NCI-H446 treated with DMSO at 0.1 percent for 48 hours (cell line): ENCODE measurements around the gene GRM4.
"Not testable (repeated sequence)": the region's sequence is repeated elsewhere in the genome, so short reads cannot be mapped to it uniquely, and the experiment has no call there.

Experiments used
- DNase-seq: peaks from one replicate; lab custom pipeline; 2025; lab: John Stamatoyannopoulos, UW

Gene GRM4

DNA sequence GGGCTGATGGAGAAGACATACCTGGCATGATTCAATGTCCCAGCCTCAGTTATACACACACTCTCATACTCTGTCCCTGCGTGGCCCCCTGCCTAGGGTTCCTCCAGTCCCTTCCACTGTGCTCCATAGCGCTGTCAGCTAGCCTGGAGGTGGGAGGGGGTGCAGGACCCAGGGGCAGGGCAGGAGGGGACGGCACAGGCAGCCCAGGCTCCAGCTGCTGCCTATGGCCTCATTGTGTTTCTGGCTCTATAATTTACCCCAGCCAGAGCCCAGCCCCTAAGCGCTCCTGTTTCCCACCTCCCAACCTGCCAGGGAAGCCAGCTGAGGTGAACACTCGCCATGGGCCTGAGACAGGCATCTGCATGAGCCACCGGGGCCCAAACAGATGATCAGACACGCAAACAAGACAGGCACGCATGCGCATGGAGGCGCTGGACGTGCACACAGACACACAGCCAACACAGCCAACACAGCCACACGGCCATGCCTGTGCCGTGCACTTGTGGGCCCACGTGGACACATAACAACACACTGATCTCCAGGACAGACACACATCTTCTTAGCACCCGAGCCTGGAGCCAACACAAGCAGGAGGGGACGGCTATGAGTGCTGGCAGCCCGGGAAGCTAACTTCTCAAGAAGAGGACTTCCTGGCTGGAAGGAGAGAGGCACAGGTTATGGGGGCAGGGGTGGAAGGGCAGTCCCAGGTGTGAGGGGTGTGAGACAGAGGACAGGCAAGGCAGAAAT is 124.9 kb downstream of the GRM4 start:
- DNase-seq: no peak

GRCh38 chr6:34020278-34020677 is 125.6 kb downstream of the GRM4 start:
- DNase-seq: no peak

DNA sequence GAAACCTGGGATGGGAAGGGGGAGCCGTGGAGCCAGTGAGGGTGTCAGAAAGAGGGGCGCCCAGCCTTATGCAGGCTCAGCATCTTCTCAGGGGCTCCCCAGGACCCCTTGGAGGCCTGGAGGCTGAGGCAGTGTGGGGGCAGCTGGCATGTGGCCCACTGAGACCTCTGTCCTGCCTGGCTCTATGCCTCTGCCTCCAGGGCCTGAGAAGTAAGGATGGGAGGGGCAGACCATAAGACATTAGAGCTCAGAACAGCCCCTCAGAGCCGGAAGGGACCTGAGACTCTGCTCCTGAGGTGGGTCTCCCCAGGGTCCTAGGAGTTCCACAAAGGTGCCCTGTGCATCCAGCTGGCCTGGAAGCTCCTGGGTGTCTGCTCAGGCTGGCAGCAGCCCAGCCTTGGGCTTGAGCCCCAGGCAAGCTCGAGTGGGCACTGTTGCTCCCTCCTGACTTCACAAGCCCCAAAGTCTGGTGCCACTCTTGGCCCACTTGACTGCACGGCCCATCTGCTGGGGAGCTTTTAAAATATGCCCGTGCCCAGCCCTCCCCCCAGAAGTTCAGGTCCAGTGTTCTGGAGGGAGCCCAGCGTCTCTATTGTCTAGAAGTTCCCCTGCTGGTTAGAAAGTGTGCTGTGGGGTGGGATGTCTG is 126.8 kb downstream of the GRM4 start:
- DNase-seq: no peak

GRCh38 chr6:34018026-34018425 is 127.9 kb downstream of the GRM4 start:
- no peak for DNase-seq

GRCh38 chr6:34017106-34017805 is 128.6 kb downstream of the GRM4 start:
- DNase-seq: no peak

GRCh38 chr6:34016573-34016972 is 129.3 kb downstream of the GRM4 start:
- not testable (repeated sequence) for DNase-seq

DNA sequence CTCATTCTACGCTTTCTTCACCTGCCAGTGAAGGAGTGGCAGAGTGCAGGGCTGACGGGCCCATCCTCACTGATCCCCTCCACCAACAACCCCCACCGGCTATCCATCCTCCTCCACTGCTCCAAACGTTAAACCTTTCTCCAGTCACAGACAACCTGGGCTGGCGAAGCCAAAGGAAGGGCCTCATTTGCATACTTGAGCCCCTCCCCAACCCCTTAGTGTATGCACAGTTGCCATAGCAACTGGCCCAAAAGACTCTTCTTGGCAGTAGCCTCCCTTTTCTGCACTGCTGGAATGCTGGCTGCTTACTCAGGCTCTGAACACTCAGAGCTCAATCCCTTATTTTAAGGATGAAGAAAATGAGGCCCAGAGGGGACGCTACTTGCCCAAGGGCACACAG is 130.3 kb downstream of the GRM4 start:
- DNase-seq: no peak

DNA sequence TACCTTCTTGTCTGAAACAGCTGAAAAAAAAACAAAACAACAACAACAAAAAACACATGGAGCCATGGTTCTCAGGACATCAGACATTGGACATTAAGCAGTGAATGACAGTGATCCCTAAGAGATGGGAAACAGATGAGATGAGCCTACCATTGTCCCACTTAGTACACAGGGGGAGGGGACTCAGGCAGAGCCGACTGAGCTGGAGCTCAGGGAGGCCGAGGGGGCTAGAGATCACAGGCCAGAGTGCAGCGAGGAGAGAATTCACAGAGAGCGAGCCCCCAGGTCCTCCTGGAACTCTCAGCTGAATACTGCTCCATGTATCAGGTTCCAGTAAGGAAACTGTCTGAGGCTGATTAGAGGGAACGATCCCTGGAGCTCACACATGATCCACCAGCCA is 134.6 kb downstream of the GRM4 start:
- no peak for DNase-seq

- no peak for DNase-seq
These were observed 139.9 kb downstream of the GRM4 start for GRCh38 chr6:34005901-34006531.

GRCh38 chr6:34004706-34005105 is 141.2 kb downstream of the GRM4 start:
- DNase-seq: no peak

DNA sequence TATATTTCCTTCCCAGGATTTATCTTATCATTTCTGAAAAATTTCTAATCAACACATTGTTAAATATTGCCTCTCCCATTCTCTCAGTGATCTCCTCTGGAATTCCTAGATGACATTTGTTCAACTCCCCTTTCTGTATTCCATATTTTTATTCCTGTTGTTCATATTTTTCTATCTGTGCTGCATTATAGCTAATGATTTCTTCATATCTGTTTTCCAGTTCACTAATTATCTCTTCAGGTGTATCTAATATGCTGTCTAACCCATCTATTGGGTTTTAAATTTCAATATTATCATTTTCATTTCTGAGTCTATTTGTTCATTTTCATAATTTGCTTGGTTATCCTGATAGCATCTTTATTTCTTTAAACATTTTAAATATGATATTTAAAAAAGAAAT is 141.9 kb downstream of the GRM4 start:
- DNase-seq: no peak

DNA sequence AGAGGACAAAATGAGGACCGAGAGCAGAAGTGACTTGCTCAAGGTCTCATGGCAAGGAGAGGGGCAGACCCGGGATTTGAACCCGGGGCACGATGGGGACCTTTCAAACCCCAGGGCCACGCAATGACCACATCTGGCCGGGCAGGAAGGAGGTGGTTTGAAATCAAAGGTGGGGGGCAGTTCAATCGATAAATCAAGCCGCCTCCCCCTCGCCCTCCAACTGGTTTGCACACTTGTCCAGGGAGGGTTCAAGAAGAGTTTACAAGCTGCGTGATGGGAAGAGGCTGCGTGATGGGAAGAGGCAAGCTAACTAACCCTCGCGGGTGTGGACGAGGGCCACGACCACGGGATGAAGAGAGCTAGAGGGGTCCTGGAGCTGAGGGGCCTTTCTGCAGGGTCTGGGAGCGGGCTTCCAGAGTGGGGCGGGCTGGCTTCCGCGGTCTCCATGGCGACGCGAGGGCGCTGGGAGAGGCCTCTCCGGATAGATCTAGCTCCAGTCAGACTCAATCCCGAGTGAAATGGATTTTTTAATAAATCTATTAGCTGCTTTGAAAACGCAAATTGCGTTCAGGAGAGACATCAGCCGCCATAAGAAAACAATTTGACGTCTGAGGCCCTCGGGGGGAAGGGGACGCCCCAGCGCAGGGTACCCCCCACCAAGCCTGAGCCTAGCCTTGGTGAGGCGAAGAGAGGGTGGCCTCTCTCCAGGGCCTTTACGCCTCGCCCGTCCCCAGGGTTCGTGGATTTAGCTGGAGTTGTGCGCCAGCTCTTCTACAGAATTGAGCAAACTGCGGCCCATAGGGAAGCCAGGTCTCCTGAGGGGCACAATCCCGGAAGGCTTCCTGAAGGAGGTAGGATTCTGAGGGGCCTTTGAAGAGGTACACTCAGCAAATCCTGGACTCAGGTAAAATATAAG is 143.9 kb downstream of the GRM4 start:
- no peak for DNase-seq

DNA sequence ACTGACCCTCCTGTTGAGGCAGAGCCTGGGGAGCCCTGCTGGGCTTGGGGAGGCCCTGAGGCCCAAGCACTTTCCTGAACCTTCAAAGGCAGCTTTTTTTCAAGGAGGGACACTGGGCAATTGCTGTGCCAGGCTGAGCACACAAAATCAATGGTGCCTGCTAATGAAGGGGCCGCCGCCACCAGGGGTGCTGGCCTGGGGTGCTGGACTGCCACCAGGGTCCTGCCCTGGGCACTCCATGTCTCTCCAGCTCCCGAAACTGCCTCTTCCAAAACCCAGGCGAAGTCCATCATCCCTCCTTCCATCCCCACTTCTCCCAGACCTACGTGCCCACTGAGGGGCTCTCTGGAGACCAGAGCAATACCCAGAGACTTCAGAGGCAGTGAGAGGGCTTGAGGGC is 145.6 kb downstream of the GRM4 start:
- DNase-seq: no peak

DNA sequence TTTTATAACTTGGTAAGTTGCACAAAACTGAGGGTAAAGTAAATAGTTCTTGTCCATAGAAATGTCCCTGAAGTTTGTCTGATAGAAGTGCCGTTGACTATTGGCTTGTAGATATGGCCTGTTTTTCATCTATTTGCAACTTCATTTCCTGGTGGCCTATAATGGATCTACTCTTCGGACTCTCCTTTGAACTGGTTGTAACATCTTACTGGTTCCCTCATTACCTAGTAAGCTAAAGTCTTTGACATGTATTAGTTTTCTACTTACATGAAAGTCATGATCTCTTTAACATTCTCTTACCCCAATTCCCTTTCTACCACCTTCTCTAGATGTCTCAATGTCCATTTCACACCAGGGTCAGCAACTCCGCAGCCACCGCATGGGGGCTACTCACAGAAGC is 146.3 kb downstream of the GRM4 start:
- no peak for DNase-seq

DNA sequence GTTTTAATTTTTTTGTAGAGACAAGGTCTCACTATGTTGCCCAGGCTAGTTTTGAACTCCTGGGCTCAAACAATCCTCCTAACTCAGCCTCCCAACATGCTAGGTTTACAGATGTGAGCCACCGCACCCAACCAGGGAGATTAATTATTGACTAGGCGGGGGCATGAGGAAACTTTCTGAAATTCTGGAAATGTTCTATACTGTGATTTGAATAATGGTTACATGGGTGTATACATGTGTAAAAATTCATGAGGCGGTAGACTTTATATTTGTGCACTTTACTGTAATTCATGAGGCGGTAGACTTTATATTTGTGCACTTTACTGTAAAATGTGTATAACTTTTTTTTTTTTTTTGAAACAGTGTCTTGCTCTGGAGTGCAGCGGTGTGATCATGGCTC is 147.2 kb downstream of the GRM4 start:
- no peak for DNase-seq

DNA sequence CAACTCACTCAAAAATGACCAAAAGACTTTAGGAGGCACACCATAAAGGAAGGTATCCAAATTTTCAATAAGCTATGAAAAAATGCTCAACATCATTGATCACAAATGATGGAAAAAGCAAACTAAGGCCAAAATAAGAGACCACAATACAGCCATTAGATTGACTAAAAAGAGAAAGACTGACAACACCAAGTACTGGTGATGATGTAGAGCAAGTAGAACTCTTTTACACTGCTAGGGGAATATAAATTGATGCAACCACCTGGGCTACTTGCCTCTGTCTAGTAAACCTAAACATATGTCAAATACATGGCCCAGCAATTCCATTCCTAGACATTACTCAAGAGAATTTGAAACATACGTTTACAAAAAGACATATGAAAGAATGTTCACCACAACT is 148.6 kb downstream of the GRM4 start:
- no peak for DNase-seq

DNA sequence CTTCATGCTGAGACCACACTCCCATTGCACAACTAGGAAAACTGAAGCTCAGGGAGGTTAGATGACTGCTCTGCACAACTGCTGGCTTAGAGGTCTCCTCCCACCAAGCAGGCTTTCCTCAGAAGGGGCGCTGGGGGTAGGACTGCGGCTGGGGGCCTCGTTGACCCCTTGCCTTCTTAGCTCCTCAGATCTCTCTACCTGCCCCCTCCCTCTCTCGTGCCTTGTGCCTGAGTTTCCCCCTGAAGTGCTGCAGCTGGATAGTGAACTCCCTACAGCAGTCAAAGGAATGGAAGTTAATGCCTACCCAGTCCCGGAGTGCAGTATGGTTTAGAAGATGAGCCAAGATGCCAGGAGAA is 149.8 kb downstream of the GRM4 start:
- no peak for DNase-seq

DNA sequence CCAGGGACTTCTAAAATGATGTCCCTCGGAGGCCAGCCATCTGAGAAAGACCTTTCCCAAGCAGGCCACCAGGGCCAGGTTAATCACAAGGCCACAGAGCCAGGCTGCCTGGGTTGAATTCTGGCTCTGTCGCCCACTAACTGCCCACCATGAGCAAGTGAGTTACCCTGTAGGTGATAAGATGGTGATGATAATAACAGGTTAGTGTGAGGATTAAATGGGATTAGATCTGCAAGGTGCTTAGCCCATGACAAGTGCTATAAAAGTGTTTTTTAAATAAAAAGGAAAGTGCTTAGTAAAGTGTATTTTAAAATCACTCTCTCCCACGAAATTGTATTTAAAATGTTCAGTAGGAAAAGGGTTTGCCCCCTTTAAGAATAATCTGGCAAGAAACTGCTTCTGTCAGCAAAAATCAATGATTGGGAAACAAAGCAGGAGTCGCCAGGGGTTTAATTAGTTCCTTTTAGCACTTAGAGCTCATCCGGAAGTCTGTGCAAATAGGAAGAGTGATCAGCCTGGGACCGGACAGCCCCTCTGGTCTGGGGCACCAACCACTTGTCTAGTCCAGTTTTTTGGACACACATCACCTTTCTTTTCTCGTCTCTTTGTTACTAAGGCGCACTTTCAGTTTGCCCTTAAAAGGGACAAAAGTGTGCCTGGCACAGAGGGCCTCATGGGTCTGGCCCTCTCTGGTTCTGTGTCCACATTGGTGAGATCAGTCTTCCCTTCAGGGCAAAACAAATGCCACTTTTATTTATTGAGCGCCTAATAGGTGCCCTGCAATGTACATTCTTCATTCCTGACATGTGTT is 150.4 kb downstream of the GRM4 start:
- DNase-seq: no peak

- DNase-seq: peak; percentile 19
These were observed 151.2 kb downstream of the GRM4 start for GRCh38 chr6:33994472-33995308.
